GM12878 (cell line): ENCODE data around the gene SLC2A2.

Experiments
- ATF2 ChIP-seq: IDR thresholded peaks from 2 replicates; pipeline ENCODE4 v1.6.1; 2012; ENCODE audit warnings: low read length, inconsistent platforms
- CTCF ChIP-seq, 3 experiments: IDR thresholded peaks in 2 of 3; conservative IDR thresholded peaks in 1 of 3; 2 replicates each; pipeline ENCODE4 v1.5.1; 2011; ENCODE audit warnings: low read depth in 3 of 3, low read length in 3 of 3, mild to moderate bottlenecking in 3 of 3, control low read depth in 2 of 3, moderate library complexity in 2 of 3, inconsistent platforms in 1 of 3, mixed read lengths in 1 of 3; ENCODE audit not compliant: control insufficient read depth in 2 of 3, insufficient read depth in 1 of 3; ENCODE audit errors: extremely low read depth in 1 of 3
- RAD21 ChIP-seq: IDR thresholded peaks from 2 replicates; pipeline ENCODE4 v1.6.1; 2011; ENCODE audit warnings: mild to moderate bottlenecking, low read depth, low read length, moderate library complexity; ENCODE audit not compliant: insufficient read depth
- TBL1XR1 ChIP-seq: IDR thresholded peaks from 2 replicates; pipeline ENCODE4 v1.6.1; 2012; ENCODE audit warnings: low read depth, low read length, improper control_type of control experiment
- ZBTB4 ChIP-seq: fragments of 450-650 bp; formaldehyde crosslinking; IDR thresholded peaks from 2 replicates; pipeline ENCODE4 v1.4.0; 2022; ENCODE audit warnings: mild to moderate bottlenecking, moderate library complexity

GRCh38 chr3:171059978-171060377 is 33.5 kb upstream of the SLC2A2 start:
- TF ChIP-seq ATF2: no peak
- no peak for TF ChIP-seq ZBTB4 (CRISPR knock-in tag)
- TF ChIP-seq TBL1XR1: no peak
- TF ChIP-seq RAD21: no peak
- TF ChIP-seq CTCF (IDR thresholded peaks at IDR 0.05 in 2 of 3, conservative IDR thresholded peaks at IDR 0.05 in 1 of 3; ENCODE audit: control insufficient read depth in 2 of 3, extremely low read depth in 1 of 3, insufficient read depth in 1 of 3, low read depth in 3 of 3, low read length in 3 of 3): no peak
